ENCODE measurements around the gene ANTXR1.
"Not testable (repeated sequence)": the region's sequence is repeated elsewhere in the genome, so short reads cannot be mapped to it uniquely, and the experiment has no call there.

The ANTXR1 gene

GRCh38 chr2:69244882-69245281 is 231.9 kb downstream of the ANTXR1 start:
- no peak for DNase-seq

GRCh38 chr2:69247583-69247982 is 234.6 kb downstream of the ANTXR1 start:
- DNase-seq = no peak

GRCh38 chr2:69248232-69248631 is 235.3 kb downstream of the ANTXR1 start:
- DNase-seq = no peak

DNA sequence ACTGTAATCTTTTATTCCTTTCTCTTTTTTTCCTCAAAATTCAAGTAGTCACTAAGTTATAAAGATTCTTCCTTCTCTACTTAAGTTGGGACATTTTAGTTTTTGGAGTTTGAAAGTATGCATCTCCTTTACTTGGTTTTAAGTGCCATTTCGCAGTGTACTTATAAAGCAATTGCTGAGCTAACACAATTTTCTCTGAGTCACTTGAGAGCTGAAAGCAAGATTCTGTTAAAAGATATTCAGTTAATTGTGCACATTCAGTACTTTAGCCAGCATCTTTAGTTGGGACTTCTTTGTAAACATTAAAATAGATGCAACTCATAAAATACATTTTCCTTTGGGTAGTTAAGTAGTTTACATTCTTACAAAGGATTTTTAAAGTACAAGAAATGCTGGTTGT is 238.0 kb downstream of the ANTXR1 start:
- no peak for DNase-seq

GRCh38 chr2:69251943-69252342 is 239.0 kb downstream of the ANTXR1 start:
- DNase-seq = no peak

DNA sequence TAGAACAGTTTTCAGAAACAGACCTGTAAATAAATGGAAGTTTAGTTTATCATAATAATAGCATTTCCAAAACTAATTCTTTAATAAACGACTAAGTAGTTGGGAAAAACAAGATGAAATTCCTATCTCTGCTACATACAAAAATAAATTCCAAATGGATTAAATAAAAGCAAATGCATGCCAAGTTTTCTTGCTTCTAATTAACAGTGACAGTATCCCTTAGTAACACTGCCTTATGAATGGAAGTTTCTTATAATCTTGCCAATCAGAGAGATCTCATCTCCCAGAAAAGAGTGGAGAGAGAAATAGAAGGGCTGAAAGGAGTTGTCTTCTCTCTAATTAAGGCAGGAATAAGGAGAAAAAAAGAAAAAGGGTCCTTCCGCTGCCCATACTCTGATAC is 240.1 kb downstream of the ANTXR1 start:
- no peak for DNase-seq

- DNase-seq = no peak
These were observed 240.8 kb downstream of the ANTXR1 start for GRCh38 chr2:69253611-69254301.

- no peak for DNase-seq
These were observed 242.8 kb downstream of the ANTXR1 start for GRCh38 chr2:69255760-69256159.

DNA sequence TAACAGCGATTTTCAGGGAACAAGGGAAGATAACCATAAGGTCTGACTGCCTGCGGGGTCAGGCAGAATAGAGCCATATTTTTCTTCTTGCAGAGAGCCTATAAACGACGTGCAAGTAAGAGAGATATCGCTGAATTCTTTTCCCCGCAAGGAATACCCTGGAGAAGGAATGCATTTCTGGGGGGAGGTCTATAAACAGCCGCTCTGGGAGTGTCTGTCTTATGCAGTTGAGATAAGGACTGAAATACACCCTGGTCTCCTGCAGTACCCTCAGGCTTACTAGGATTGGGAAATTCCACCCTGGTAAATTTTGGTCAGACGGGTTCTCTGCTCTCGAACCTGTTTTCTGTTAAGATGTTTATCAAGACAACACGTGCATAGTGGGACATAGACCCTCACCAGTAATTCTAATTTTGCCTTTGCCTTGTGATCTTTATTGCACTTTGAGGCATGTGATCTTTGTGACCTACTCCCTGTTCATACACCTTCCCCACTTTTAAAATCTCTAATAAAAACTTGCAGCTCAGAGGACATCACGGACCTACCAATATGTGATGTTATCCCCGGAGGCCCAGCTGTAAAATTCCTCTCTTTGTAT is 247.1 kb downstream of the ANTXR1 start:
- not testable (repeated sequence) for DNase-seq

DNA sequence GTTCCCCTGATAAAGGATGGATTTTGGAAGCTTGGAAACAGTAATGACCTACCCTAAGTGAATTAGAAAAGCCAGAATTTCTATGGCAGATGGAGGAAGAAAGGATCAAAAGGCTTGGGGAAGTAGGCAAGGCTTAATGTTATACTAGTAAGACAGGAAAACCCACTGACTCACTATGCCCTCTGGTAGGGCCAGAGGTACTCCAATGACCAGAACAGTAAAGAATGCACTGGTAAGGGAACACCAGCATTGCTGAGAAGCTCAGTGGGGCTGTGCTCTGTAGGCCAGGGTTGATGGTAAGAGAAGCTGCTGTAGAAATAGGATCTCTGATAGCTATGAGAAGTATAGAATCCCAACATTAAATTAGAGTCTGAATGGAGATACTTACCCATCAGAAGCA is 247.7 kb downstream of the ANTXR1 start:
- DNase-seq = no peak

DNA sequence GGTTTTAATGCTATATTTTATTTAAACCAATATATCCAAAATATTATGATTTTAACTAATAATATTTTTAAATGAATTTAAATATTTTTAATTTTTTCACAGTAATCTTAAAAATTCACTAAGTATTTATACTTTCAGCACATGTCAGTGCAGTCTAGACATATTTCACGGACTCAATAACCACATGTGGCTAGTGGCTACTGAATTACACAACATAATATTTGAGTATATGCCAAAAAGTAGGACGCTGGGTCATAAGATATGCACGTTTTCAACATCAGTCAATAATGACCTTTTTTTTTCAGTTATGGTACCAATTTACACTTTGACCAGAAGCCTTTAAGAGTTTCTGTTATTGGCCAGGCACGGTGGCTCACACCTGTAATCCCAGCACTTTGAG is 256.4 kb downstream of the ANTXR1 start:
- no peak for DNase-seq

DNA sequence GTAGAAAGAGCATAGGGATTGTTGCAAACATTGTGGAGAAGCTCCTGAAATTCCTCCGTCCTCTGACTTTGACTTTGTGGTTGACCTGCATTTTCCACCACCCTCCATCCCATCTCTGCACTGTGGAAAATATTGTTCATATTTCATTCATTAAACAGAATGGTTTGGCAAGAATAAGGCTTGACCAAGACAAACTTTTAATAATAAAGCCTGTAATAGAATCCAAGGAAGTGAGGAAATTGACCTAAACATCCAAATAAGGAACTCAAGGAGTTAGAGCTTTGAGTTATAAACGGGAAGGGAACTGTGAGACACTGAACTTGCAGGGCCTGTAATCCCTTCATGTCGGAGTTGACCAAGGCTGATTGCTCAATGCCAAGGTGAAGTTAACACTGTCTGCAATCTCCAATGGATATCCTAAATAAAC is 258.9 kb downstream of the ANTXR1 start:
- DNase-seq = no peak

DNA sequence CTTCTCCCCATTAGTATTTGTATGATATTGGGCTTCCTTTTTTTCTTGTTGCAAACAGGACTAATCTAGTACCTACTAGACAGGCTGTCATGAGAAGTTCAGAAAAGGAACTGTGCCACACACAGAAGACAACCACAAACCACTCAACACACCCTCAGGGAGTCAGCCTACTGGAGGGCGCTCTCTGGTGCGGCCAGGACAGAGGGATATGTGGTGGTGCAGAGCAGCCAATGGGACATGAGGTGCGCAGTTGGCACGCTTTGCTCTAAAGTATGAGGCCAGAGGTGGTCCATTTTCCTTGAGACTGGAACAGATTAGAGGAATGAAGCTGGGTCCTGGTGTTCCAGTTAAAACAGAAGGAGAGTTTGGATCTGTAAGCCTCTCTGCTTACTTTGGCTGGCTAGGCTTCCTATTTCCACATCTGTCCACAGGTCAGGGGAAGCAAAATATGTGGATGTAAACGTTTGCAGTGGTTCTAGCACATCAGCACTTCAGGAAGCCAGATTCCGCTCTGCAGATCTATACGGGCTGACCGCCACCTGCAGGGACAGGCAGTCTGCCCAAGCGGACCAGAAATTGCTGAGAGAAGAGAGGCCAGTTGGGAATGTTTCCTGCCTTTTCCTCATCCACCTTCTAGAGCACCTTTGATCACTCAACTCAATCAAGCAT is 260.0 kb downstream of the ANTXR1 start:
- DNase-seq = no peak

- DNase-seq = no peak
These were observed 262.5 kb downstream of the ANTXR1 start for GRCh38 chr2:69275490-69275889.

DNA sequence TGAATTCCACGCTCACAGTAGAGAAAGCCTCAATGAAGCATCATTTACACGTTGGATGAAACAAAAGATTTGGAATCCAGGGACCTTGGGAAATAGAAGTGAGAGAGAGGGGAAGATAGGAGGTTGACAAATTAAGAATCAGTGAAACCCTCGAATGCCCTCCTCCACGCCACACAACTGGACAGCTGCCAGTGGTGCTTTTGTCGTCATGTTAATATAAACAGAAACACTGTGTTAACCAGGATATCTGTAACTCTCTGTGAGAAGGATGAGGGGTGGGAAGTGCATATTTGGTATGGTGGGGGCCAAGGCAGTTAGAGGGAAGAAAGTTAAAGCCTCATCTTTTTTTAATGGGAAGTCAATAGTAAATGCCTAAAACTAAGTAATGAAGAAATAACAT is 265.4 kb downstream of the ANTXR1 start:
- DNase-seq = no peak

- DNase-seq = no peak
These were observed 266.2 kb downstream of the ANTXR1 start for GRCh38 chr2:69279211-69279610.

GRCh38 chr2:69279931-69280681 is 267.1 kb downstream of the ANTXR1 start:
- no peak for DNase-seq

GRCh38 chr2:69280796-69281412 is 267.9 kb downstream of the ANTXR1 start:
- DNase-seq = no peak

- DNase-seq = no peak
These were observed 272.5 kb downstream of the ANTXR1 start for GRCh38 chr2:69285379-69285894.

- DNase-seq = no peak
These were observed 274.6 kb downstream of the ANTXR1 start for GRCh38 chr2:69287544-69287943.

- no peak for DNase-seq
These were observed 275.4 kb downstream of the ANTXR1 start for GRCh38 chr2:69288429-69288828.

DNA sequence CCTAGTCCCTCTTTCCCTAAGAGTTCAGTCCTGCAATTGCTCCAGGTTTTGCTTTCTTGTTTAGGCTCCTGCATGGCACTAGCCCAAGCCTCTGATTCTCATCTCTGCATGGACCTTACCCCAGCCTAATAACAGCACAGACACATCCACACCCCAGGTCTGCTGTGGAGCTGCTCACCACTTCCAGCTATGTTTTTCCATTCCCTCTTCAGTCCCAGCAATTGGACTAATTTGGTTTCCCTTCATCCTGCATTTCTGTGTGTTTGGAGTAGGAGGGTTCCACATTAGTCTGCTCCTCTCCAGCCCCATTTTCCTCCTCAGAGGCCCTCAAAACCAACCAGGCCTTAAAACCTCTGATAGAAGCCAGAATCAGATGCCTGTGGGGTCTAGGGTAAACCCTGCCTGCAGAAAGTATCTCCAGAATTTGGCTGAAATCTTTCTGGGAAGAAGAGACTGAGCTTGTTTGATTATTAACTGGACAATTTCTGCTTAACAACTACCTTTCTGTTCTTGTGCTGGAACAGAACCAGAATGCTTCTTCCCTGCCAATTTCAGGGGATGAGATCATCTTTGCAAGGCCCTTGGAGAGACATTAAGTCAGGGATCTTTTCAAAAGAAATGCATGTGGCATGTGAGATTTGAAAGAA is 278.1 kb downstream of the ANTXR1 start:
- DNase-seq = no peak
